AG04450 (cell line): ENCODE measurements around the gene DLG3. TPM values are rescaled to one million over a fixed set of nuclear protein-coding genes. Genes with fewer than 3 reads are reported as not detected.

Source experiments
- CTCF ChIA-PET: fragments of 300-600, 350-600 bp; formaldehyde crosslinking; extraction: SDS; loops from one replicate; lab custom pipeline; 2022; ENCODE audit warnings: antibody characterized with exemption, inconsistent platforms; lab: Charles Lee
- POLR2A ChIA-PET: fragments of 350-600 bp; formaldehyde crosslinking; extraction: SDS; loops from one replicate; lab custom pipeline; 2021; ENCODE audit warnings: antibody characterized with exemption, inconsistent platforms; lab: Yijun Ruan, JAX
- DNase-seq: peaks from one replicate; pipeline ENCODE4 v3.0.0-alpha.2; 2011; ENCODE audit warnings: low read depth, low spot score
- H3K27ac ChIP-seq: one replicate; pipeline ENCODE4 v1.5.1; 2012; ENCODE audit warnings: low read depth, low read length, control low read depth
- H3K27me3 ChIP-seq: one replicate; pipeline ENCODE4 v1.6.0; 2012; ENCODE audit warnings: low read length; ENCODE audit not compliant: control insufficient read depth, insufficient read depth
- H3K4me3 ChIP-seq: 2 replicates; pipeline ENCODE4 v1.5.1; 2011; ENCODE audit warnings: mild to moderate bottlenecking, low read depth, low read length, control low read depth
- H3K9me3 ChIP-seq: 2 replicates; pipeline ENCODE4 v1.5.1; 2012; ENCODE audit warnings: low read length; ENCODE audit not compliant: control insufficient read depth, insufficient read depth
- polyA plus RNA-seq: library from polyadenylated mRNA; depleted of rRNA; stranded (reverse); fragments of >200 nt; gene quantifications from 2 replicates; pipeline ENCODE4 v1.2.3, GENCODE V29; 2011
- TF ChIP-seq, protein P1 (sequence below): IDR thresholded peaks from 2 replicates; pipeline ENCODE4 v1.5.1; 2011; ENCODE audit warnings: low read depth, low read length, control low read depth, inconsistent platforms

The DLG3 gene
- polyA plus RNA-seq, 1 experiment = 29.2 TPM

DNA sequence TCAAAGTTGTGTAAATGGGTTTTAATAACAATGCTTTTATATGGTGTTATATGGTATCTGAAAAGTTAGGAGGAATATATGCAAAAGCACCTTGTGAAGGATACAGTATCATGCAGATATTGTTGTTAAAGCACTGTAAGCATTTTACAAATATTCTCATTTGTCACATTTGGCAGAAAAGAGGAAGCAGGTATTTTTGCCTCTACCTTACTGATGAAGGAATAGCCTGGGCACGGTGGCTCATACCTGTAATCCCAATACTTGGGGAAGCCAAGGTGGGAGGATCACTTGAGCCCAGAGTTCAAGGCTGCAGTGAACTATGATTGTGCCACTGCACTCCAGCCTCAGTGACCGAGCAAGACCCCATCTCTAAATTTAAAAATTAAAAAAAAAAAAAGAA is 33.7 kb upstream of the DLG3 start:
- Histone ChIP-seq H3K27me3 (no peaks in the 10 kb centered on the region), H3K9me3 (no peaks in the 10 kb centered on the region), H3K4me3 (no peak overlapping the region), H3K27ac (no peak overlapping the region)
- ChIA-PET CTCF (no interaction called here), POLR2A (no interaction called here)
- TF ChIP-seq, protein P1, sequence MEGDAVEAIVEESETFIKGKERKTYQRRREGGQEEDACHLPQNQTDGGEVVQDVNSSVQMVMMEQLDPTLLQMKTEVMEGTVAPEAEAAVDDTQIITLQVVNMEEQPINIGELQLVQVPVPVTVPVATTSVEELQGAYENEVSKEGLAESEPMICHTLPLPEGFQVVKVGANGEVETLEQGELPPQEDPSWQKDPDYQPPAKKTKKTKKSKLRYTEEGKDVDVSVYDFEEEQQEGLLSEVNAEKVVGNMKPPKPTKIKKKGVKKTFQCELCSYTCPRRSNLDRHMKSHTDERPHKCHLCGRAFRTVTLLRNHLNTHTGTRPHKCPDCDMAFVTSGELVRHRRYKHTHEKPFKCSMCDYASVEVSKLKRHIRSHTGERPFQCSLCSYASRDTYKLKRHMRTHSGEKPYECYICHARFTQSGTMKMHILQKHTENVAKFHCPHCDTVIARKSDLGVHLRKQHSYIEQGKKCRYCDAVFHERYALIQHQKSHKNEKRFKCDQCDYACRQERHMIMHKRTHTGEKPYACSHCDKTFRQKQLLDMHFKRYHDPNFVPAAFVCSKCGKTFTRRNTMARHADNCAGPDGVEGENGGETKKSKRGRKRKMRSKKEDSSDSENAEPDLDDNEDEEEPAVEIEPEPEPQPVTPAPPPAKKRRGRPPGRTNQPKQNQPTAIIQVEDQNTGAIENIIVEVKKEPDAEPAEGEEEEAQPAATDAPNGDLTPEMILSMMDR = no peak
- no peak for DNase-seq

DNA sequence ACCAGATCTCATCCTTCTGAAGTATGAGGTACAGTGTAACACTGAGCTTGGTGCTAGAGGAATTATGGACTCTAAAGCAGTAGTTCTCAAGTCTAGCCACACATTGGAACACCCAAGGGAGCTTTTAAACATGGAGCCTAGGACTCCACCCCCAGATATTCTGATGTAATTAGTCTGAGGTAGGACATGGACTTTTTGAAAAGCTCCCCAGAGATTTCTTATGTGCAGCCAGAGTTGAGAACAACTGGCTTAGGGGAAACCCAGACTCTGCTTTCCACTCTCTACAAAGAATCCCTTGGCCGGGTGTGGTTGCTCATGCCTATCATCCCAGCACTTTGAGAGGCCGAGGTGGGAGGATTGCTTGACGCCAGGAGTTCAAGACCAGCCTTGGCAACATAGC is 33.2 kb upstream of the DLG3 start:
- Histone ChIP-seq H3K27ac (no peak overlapping the region), H3K4me3 (no peak overlapping the region), H3K9me3 (no peaks in the 10 kb centered on the region), H3K27me3 (no peaks in the 10 kb centered on the region)
- CTCF ChIA-PET = no interaction called here
- POLR2A ChIA-PET = no interaction called here
- TF ChIP-seq, protein P1 = no peak
- no peak for DNase-seq

DNA sequence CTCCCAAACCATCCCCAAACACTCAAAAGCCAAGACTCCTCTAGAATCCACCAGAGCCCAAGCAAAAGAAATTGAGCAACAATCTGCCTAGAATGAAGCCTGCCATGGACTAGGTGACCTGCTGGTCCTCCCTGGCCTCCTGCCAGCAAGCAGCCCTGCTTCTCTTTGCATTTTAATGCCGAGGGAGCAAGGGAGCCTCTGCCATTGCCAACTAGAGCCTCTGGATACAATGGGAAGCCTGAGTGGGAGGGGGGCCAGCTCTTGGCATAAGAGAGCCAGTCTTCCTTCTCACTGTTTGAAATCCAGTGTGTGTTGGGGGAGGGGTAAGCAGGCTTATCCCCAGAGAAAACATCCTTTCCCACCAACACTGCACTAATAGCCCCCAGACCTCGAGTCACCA is 23.0 kb upstream of the DLG3 start:
- no peak overlapping the region for H3K4me3 ChIP-seq
- no peaks in the 10 kb centered on the region for H3K27me3 ChIP-seq
- POLR2A ChIA-PET = no interaction called here
- H3K9me3 ChIP-seq = no peaks in the 10 kb centered on the region
- TF ChIP-seq, protein P1 = no peak
- DNase-seq = no peak
- no peak overlapping the region for H3K27ac ChIP-seq
- CTCF ChIA-PET = no interaction called here

DNA sequence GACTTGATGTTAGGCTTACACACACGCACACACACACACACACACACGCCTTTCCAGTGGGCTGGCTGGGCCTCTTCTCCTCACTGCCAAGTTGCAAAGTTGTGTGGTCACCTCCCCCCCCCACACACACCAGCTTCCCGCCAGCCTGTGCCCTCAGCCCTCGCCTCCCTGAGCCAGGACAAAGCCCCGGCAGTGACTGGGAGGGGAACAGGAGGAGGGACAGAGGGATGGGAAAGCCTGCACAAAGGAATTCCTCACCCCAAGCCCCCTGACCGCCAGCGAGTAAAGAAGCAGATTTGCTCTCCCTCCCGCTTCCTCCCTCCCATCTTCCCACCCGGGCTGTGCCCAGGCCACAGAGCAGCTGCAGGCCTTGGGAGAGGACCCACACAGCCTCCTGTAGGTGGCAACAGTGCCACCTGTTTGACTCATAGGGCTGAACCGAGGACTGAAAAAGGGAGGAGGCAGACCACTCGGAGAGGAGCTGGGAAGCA is 21.7 kb upstream of the DLG3 start, which contains the start of gene GDPD2:
GDPD2 (plus strand) TSS at position 464 of the 491 bp plus-strand sequence. CDS start 1,671 bp downstream, outside the sequence.
- ChIA-PET CTCF (interaction anchor here (0.7 to 1.9 kb wide), 5 partner anchors 10 to 290 kb away, joined by 3 to 10 read pairs (median 5); partner anchors contain the start of gene IGBP1), POLR2A (no interaction called here)
- no peak for DNase-seq
- no peaks in the 10 kb centered on the region for H3K9me3 ChIP-seq
- TF ChIP-seq, protein P1 = peak; percentile 27; the same call in 1 of the 2 replicates
- H3K27me3 ChIP-seq = no peaks in the 10 kb centered on the region
- no peak within 1 kb of the TSS for H3K27ac ChIP-seq
- H3K4me3 ChIP-seq = no peak within 1 kb of the TSS

DNA sequence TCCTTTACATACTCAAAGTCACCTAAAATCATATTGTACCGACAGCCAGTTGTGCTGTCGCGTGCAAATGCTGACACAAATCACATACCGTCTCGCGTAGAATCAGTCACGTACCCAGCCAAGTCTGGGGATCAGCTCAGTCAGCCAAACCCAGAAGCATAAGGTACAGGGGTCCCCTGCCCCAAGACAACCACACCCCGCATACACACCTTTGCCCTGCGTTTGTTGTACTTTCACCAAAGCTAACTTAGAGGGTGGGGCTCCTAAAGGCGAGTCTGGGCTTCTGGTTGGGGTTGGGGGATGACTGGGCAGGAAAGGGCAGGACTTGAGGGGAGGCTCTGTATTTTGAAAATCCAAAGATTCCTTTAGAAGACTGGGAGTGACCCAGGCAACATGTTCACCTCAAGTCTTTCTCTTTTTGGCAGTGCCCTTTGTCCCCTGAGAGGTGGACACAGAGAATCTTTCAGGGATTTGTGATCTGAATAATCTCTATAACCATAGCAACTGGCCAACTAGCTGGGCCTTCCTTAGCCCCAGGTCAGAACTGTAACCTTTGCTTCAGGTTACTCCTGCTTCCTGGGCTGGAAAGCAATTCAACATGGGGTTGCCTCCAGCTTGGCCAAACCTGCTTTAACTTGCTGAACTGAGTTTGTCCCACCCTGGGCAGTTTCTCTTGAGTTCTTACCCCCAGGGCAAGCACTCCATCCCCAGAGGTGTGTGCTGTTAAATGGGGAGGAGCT is 20.5 kb upstream of the DLG3 start:
- TF ChIP-seq, protein P1 = no peak
- no peaks in the 10 kb centered on the region for H3K9me3 ChIP-seq
- no peak for DNase-seq
- ChIA-PET POLR2A (no interaction called here), CTCF (interaction anchor here (0.8 to 1.9 kb wide), 4 partner anchors 9 to 241 kb away, joined by 3 to 10 read pairs (median 4); no protein-coding TSS in a partner anchor)
- no peak overlapping the region for H3K4me3 ChIP-seq
- H3K27ac ChIP-seq = no peak overlapping the region
- H3K27me3 ChIP-seq = no peaks in the 10 kb centered on the region
